Psoas muscle (tissue), 8 donors: ENCODE results near the gene UTP18. TPM values are rescaled to one million over a fixed set of nuclear protein-coding genes. Genes with fewer than 3 reads are reported as not detected.

ENCODE experiments used
- ATAC-seq, 4 donors: fragments of 200-7000 bp; cut with Tn5 transposase; one replicate each; pipeline ENCODE4 v1.9.1; 2020; ENCODE audit warnings: moderate library complexity in 3 of 4, mild to moderate bottlenecking in 2 of 4
- DNase-seq, 2 donors: peaks; one replicate each; pipeline ENCODE4 v3.0.0-alpha.2; 2020
- H3K27ac ChIP-seq: fragments of 200-600 bp; one replicate; pipeline ENCODE4 v1.8.0; 2022
- H3K27me3 ChIP-seq, 3 donors: fragments of 200-600 bp in 1 of 3; one replicate each; pipeline versions ENCODE4 v1.6.1 to v1.8.0; 2013 to 2022; ENCODE audit warnings: low read length in 2 of 3, mild to moderate bottlenecking in 2 of 3, moderate library complexity in 1 of 3; ENCODE audit not compliant: insufficient read depth in 3 of 3
- H3K36me3 ChIP-seq, 2 donors: fragments of 200-600 bp in 1 of 2; one replicate each; pipeline versions ENCODE4 v1.6.1 to v1.8.0; 2013 to 2022; ENCODE audit warnings: low read depth in 1 of 2, mild to moderate bottlenecking in 1 of 2, moderate library complexity in 1 of 2; ENCODE audit not compliant: insufficient read depth in 1 of 2
- H3K4me1 ChIP-seq: fragments of 200-600 bp; one replicate; pipeline ENCODE4 v1.8.0; 2022
- H3K4me3 ChIP-seq: fragments of 200-600 bp; one replicate; pipeline ENCODE4 v1.8.0; 2022; ENCODE audit warnings: mild to moderate bottlenecking
- H3K9me3 ChIP-seq: fragments of 200-600 bp; one replicate; pipeline ENCODE4 v1.8.0; 2022
- WGBS, 3 donors: extraction: QIAGEN DNeasy Blood & Tissue Kit; methylation state at CpG; one replicate each; pipeline versions ENCODE4 v1.1.6 to v1.1.7; 2013; 5-methylcytosine and 5-hydroxymethylcytosine counted together
- intact Hi-C, 2 donors: fragments of 100-400 bp; cut with DNase I; formaldehyde crosslinking; loops; one replicate each; pipeline versions ENCODE4 v1.11.0 to v1.14.2; 2022
- polyA plus RNA-seq, 3 donors: library from polyadenylated mRNA; stranded (reverse); fragments of 200-250 nt; gene quantifications; one replicate each; pipeline ENCODE4 v1.2.3, GENCODE V29; 2013
- total RNA-seq, 4 donors: library from RNA; stranded (reverse); fragmentation: NEBNext Ultra II Directional in 2 of 4; extraction: Animal tissue kit (Norgen Biotek cat#: 25700) in 2 of 4; gene quantifications; one replicate each; pipeline versions ENCODE4 v1.2.1 to v1.2.4, GENCODE V29; 2021 to 2023
- TF ChIP-seq, protein P1 (sequence below): fragments of 200-600 bp; IDR thresholded peaks from one replicate; pipeline ENCODE4 v1.8.0; 2022; ENCODE audit warnings: antibody characterized with exemption
- donor health status: healthy with polysubstance abuse.
- donor health status: DM: no; HTN: no; CAD: no; lungs with moderate emphysema.
- donor health status: Bipolar disorder and iron deficiency.
- donor health status: healthy.
- donor health status: DM: yes; HTN: yes; CAD: no.
- donor health status: DM: no; HTN: no; CAD: no.
- donor health status: DM: no; HTN: no; CAD: no.
- donor health status: DM: yes; HTN: yes; CAD: no.

Gene UTP18
- total and polyA plus RNA-seq, 7 donors = 13.1 to 32.5 (median 22.3) TPM

DNA sequence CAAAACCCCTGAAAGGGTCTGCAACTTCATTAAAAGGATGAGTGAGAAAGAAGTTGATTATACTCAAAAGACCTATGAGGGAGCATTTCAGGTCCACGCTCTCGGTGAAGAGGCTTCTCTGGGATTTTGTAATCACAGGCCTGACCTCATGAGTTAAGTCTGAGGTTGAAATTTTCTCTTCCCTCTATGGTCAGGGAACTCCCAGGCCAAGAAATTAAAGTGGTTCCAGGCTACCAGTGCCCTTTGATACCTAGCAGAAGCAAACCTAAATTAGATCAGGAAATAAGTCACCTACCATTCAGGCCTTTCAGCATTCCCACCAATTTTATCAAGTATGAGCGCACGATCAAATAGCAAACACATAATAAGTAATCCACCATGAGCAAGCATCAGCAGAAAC lies 28.3 kb upstream of the UTP18 start:
- Histone ChIP-seq H3K36me3 (no peaks in the 10 kb centered on the region), H3K4me3 (no peak overlapping the region), H3K27ac (no peak overlapping the region), H3K9me3 (no peaks in the 10 kb centered on the region), H3K4me1 (no peaks in the 10 kb centered on the region), H3K27me3 (no peaks in the 10 kb centered on the region)
- TF ChIP-seq, protein P1, sequence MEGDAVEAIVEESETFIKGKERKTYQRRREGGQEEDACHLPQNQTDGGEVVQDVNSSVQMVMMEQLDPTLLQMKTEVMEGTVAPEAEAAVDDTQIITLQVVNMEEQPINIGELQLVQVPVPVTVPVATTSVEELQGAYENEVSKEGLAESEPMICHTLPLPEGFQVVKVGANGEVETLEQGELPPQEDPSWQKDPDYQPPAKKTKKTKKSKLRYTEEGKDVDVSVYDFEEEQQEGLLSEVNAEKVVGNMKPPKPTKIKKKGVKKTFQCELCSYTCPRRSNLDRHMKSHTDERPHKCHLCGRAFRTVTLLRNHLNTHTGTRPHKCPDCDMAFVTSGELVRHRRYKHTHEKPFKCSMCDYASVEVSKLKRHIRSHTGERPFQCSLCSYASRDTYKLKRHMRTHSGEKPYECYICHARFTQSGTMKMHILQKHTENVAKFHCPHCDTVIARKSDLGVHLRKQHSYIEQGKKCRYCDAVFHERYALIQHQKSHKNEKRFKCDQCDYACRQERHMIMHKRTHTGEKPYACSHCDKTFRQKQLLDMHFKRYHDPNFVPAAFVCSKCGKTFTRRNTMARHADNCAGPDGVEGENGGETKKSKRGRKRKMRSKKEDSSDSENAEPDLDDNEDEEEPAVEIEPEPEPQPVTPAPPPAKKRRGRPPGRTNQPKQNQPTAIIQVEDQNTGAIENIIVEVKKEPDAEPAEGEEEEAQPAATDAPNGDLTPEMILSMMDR = no peak
- ATAC-seq (no peak), DNase-seq (no peak)
- 89 to 92% (median 90%) methylated on average over 4 of the region's 4 CpGs for WGBS, 3 donors
- intact Hi-C loops = no loop called here

DNA sequence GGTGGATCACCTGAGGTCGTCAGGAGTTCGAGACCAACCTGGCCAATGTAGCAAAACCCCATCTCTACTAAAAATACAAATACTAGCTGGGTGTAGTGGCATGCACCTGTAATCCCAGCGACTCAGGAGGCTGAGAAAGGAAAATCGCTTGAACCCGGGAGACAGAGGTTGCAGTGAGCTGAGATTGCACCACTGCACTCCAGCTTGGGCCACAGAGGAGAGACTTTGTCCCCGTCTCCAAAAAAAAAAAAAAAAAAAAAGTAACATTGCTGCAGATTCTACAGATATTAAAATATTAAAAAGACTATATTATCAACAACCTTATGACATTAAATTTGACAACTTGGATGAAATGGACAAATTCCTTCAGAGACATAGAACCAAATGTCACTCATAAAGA lies 26.2 kb upstream of the UTP18 start:
- intact Hi-C loops = no loop called here
- Histone ChIP-seq H3K27ac (no peak overlapping the region), H3K9me3 (no peaks in the 10 kb centered on the region), H3K27me3 (no peaks in the 10 kb centered on the region), H3K4me1 (no peaks in the 10 kb centered on the region), H3K4me3 (no peak overlapping the region), H3K36me3 (no peaks in the 10 kb centered on the region)
- 81 to 98% (median 89%) methylated on average over 5 to 6 of the region's 6 CpGs for WGBS, 3 donors
- ATAC-seq (no peak), DNase-seq (no peak)
- TF ChIP-seq, protein P1 = no peak

DNA sequence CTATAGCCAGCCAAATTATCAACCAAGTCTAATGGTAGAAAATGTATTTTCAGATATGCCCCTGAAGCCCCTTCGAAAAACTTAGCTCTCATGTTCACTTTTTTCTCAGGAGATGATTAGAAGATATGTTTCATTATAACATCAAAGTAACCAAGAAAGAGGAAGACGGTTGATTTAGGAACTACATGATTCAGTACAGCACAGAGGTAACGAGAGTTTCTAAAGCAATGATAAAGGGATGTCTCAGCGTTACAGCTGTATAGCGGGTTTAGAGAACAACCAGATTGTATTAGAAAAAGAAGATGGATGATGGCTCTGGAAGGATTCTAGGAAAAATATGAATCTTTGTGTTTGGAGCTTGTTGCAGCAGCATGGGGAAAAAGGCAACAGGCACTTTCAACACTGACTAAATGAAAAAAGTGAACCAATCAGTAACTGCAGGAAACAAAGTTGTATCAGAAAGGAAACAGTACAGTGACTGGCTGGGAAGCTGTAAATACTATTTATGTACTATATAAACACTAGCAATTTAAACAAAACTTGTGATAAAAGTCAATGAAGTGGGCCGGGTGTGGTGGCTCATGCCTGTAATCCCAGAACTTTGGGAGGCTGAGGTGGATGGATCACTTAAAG lies 22.0 kb upstream of the UTP18 start:
- Histone ChIP-seq H3K27me3 (no peaks in the 10 kb centered on the region), H3K9me3 (no peaks in the 10 kb centered on the region), H3K36me3 (no peaks in the 10 kb centered on the region), H3K4me1 (no peaks in the 10 kb centered on the region), H3K4me3 (no peak overlapping the region), H3K27ac (no peak overlapping the region)
- intact Hi-C loops = no loop called here
- DNase-seq = no peak
- TF ChIP-seq, protein P1 = no peak
- WGBS, 3 donors = 89 to 95% (median 91%) methylated on average over 6 of the region's 6 CpGs
- ATAC-seq = no peak

DNA sequence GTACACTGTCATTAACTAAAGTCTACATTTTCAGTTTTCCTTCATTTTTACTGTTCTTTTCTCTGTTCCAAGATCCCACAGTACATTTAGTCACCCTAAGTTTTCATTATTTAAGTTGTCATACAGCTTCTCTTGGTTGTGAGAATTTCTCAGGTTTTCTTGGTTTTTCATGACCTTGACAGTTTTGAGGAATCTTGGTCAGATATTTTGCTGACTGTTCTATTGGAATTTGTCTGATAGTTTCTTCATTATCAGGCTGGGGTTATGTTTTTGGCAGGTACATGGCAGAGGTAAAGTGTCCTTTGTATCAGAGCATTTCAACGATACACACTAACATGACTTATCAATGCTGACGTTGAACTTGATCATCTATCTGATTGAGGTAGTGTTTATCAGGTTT lies 20.1 kb upstream of the UTP18 start:
- intact Hi-C loops = no loop called here
- no peak for ATAC-seq
- H3K36me3 ChIP-seq = no peaks in the 10 kb centered on the region
- H3K4me3 ChIP-seq = no peak overlapping the region
- H3K9me3 ChIP-seq = no peaks in the 10 kb centered on the region
- TF ChIP-seq, protein P1 = no peak
- no peaks in the 10 kb centered on the region for H3K27me3 ChIP-seq
- H3K4me1 ChIP-seq = no peaks in the 10 kb centered on the region
- no peak overlapping the region for H3K27ac ChIP-seq
- DNase-seq = no peak
- 92 to 95% (median 93%) methylated on average over 2 of the region's 2 CpGs for WGBS, 3 donors

DNA sequence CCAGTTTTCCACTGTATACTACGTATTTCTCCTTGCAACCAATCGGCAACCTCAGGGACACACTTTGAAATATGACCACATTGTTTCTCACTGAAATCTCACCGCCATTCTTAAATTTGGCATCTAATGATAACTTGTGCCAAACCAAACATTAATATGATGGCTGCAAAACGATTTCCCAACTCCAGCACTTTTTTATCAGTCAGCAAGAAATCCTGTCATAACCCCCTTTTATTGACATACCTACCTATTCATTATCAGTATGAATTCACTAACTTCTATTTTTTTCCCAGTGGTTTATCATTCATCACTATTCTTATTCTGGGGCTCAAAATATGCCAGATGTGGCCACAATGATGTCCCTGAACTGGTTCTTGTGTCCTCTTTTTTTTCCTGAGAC lies 16.3 kb upstream of the UTP18 start:
- peaks cover 0 to 15% of the 10 kb centered on the region in 2 donors for H3K36me3 ChIP-seq
- H3K27ac ChIP-seq = no peak overlapping the region
- no peaks in the 10 kb centered on the region for H3K4me1 ChIP-seq
- DNase-seq = no peak
- no peaks in the 10 kb centered on the region for H3K9me3 ChIP-seq
- TF ChIP-seq, protein P1 = no peak
- no peaks in the 10 kb centered on the region for H3K27me3 ChIP-seq
- intact Hi-C loops = no loop called here
- ATAC-seq = no peak
- no peak overlapping the region for H3K4me3 ChIP-seq
- WGBS, 3 donors = 84 to 87% (median 84%) methylated on average over 4 of the region's 4 CpGs
